Myocyte (in vitro differentiated cells): ENCODE results near the gene NUDT3. TPM values are rescaled to one million over a fixed set of nuclear protein-coding genes. Genes with fewer than 3 reads are reported as not detected.
"Not testable (repeated sequence)": the region's sequence is repeated elsewhere in the genome, so short reads cannot be mapped to it uniquely, and the experiment has no call there.

Experiments
- DNase-seq: peaks from one replicate; pipeline ENCODE4 v3.0.0-alpha.2; 2012; ENCODE audit warnings: low read depth
- total RNA-seq: library from RNA; depleted of rRNA; stranded (reverse); fragments of >200 nt; gene quantifications from 2 replicates; pipeline ENCODE4 v1.2.3, GENCODE V29; 2014

NUDT3 gene
- total RNA-seq, 1 donor from 2014 or later = 45.9 TPM

DNA sequence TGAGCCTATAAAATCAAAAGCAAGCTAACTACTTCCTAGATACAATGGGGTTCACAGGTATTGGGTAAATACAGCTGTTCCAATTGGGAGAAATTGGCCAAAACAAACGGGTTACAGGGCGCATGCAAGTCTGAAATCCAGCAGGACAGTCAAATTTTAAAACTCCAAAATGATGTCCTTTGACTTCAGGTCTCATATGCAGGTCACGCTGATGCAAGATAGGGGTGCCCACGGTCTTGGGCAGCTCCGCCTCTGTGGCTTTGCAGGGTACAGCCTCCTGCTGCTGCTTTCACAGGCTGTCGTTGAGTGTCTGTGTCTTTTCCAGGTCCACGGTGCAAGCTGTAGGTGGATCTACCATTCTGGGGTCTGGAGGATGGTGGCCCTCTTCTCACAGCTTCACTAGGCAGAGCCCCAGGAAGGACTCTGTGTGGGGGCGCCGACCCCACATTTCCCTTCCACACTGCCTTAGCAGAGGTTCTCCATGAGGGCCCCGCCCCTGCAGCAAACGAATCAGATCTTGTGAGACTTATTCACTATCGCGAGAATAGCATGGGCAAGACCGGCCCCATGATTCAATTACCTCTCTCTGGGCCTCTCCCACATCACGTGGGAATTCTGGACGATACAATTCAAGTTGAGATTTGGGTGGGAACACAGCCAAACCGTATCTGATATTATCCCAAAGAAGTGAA, 131.7 kb downstream of the NUDT3 start:
- DNase-seq = no peak

DNA sequence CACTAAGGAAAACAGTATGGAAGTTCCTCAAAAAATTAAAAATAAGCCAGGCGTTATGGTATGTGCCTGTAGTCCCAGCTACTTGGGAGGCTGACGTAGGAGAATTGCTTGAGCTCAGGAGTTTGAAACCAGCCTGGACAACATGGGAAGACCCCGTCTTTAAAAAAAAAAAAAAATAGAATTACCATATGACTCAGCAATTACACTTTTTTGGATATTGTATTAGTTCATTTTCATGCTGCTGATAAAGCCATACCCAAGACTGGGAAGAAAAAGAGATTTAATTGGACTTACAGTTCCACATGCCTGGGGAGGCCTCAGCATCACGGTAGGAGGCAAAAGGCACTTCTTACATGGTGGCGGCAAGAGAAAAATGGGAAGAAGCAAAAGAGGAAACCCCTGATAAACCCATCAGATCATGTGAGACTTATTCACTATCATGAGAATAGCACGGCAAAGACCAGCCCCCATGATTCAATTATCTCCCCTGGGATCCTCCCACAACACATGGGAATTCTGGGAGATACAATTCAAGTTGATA, 132.9 kb downstream of the NUDT3 start:
- DNase-seq = no peak

DNA sequence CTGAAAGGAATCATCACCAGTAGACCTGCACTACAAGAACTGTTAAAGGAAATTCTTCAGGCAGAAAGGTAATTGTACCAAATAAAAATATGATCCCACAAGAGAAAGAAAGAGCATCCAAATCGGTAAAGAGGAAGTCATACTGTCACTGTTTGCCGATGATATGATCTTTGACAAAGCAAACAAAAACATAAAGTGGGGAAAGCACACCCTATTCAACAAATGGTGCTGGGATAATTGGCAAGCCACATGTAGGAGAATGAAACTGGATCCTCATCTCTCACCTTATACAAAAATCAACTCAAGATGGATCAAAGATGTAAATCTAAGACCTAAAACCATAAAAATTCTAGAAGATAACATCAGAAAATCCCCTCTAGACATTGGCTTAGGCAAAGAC, 140.1 kb downstream of the NUDT3 start:
- DNase-seq = not testable (repeated sequence)

DNA sequence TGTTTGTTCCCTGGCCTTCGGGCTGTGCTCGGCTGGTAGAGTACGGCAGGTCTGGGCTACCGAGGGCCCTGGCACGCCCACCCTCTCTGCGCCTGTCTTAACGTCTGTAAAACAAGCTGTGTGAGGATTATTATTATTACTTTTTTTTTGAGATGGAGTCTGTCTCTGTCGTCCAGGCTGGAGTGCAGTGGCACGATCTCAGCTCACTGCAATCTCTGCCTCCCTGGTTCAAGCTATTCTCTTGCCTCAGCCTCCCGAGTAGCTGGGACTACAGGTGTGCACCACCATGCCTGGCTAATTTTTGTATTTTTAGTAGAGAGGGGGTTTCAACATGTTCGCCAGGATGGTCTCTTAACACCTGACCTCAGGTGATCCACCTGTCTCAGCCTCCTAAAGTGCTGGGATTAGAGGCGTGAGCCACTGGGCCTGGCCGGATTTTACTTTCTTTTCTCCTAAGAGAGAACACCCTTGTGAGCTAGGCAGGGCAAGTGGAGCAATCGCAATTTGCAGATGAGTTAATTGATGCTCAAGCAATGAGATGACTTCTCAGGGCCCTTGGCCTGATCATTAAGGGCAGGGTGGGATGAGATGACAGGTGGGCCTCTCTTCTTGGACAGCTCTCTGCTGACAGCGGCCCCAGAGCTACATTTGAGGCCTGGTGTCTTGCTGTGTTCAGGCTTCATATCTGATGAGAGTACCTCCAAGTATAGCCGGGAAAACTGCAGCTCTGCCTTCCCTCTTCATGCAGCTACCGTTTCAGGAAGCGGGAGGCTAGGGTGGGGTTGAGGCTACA, 142.8 kb downstream of the NUDT3 start:
- DNase-seq = peak; percentile 77

DNA sequence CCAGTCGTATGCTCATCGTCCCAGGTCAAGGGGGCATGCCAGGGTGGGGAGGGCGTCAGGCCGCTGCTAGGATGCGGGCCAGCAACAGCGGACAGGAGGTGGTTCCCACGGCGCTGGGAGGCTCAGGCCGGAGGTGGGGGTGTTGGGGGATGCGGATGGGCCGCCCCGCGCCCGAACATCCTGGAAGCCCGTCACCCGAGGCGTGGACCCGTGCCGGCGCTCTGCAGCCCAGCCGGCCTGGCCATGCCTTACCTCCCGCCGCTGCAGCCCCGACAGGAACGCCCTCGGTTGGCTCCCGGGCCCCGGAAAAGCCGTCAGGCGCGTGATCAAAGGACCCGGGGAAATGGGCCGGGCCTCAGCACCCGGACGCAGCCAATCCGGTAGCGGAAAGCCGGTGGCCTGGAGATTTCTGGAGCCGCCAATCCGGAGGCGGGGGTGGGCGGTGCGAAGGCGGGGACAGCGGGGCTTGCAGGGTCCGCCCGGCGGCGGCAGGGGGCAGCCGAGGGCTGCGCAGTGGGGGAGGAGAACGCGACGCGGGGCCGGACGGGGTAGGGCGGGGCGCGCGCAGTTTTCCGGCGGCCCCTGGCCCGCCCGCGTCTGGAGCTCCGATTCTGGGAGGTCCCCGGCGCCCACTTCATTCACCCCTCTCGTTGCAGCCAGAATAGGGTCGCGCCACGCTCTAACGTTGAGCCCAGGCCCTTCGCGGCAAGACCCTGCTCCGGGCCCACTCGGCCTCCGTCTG, 143.6 kb downstream of the NUDT3 start, which contains the start of gene SMIM29:
Gene SMIM29, minus strand, starts transcription at position 280 of the 742 bp plus-strand sequence. CDS start 1,215 bp downstream, outside the sequence.
- DNase-seq = peak; percentile 96

DNA sequence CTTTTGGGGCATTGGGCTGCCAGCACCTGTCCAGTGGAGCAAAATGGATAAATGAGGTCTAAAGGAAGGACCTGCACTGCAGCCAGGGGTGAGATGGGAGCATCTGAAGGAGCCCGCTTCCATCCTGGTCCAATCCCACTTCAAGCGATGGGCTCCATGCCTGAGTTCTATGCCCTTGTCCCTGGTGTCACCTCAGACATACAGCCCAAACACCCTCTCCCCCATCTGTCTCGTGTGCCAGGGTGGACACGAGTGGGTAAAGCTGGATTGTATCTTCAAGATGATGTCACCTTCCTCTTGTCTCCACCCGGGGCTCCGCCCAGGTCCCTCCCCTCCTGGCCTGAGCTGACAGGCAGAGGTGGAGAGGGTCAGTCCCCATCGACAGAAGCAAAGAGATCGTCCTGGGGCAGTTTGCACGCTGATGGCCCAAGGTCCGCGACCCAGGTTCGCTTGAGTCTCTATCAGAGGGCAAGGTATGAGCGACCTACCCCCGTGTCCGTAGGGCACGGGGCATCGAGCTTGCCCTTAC, 144.2 kb downstream of the NUDT3 start:
- DNase-seq = peak; percentile 39

DNA sequence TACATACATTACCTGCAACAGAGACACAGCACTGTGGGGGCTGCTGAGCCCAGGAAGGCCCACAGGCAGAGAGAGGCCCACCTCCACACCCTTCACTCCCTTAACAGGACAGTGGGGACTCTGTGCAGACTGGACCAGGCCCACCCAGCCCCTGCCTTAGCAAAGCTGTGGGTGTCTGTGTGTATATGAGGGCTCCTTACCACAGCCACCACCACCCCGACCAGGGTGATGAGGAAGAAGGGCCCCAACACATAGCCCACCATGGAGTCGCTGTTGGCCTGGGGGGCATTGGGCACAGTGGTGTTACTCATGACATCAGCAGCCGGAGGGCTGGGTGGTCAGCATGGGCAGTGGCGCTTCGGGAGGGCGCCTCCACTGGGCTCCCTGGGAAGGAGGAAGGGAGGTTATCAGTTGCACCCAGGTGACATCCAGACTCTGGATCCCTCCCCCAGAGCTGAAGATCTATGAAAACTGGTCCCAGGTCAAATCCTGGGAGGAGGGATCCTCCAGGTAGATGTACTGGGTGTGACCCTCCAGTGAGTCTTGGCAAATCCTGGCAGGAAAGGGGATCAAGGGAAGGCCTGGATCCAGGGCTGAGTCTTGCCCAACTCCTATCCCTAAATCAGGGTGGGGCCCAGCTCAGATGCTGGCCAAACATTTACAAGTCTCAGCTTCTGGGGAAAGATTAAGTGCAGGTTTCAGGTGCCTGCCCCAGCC, 144.8 kb downstream of the NUDT3 start:
- no peak for DNase-seq

DNA sequence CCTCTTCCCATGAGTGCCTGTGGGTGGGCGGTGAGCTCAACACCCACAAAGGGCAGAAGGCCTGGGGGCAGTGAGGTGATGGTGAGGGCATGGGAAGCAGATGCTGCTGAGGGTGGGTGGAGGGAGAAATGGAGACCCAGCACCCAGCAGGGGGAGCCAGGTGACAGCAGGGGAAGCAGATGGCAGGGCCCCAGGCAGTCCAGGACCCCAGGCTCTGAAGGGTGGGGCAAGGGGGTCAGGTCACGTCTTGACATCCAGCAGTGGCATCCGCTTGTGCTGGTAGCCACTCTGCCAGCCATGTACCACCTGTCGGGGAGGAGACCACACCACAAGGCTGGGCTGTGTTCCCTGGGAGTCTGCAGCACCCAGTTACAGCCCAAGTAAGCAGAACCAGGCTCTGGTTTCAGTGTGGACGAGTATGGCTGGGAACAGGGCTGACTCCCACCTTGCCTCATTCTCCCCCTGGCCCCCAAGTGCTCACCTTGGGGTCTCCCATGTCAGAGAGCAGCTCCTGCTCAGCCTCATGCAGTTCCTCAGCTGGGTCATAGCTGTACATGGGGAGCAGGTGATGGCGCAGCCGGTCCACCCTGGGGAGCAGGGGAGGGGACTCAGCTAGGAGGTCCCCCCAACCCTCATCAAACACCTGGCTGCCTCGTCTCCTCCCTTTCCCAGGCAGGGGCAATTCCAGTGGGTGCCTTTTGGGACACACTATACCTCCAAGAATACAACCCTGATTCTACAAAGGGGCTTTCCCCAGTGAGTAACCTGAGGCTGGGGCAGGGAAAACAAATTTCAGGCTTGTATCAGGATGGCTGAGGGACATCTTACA, 145.7 kb downstream of the NUDT3 start:
- peak; percentile 74 for DNase-seq

DNA sequence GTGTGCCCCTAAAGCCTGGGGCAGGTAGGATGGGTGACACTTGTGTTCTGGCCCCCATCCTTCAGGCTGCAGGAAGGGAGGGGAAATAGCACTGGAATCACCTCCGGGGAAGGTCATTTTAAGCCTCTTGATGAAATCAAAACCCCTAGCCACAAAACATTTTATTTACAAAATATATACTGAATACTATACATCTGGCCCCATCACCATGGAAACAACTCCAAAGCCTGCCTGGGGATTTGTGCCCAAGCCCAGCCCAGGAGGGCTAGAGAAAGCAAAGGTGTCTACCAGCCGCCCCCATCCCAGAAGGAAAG, 146.3 kb downstream of the NUDT3 start:
- DNase-seq = no peak

DNA sequence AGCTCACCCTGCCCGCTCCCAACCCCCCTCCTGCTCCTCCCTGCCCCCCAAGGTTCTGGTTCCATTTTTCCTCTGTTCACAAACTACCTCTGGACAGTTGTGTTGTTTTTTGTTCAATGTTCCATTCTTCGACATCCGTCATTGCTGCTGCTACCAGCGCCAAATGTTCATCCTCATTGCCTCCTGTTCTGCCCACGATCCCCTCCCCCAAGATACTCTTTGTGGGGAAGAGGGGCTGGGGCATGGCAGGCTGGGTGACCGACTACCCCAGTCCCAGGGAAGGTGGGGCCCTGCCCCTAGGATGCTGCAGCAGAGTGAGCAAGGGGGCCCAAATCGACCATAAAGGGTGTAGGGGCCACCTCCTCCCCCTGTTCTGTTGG, 146.7 kb downstream of the NUDT3 start:
- DNase-seq = not testable (repeated sequence)

DNA sequence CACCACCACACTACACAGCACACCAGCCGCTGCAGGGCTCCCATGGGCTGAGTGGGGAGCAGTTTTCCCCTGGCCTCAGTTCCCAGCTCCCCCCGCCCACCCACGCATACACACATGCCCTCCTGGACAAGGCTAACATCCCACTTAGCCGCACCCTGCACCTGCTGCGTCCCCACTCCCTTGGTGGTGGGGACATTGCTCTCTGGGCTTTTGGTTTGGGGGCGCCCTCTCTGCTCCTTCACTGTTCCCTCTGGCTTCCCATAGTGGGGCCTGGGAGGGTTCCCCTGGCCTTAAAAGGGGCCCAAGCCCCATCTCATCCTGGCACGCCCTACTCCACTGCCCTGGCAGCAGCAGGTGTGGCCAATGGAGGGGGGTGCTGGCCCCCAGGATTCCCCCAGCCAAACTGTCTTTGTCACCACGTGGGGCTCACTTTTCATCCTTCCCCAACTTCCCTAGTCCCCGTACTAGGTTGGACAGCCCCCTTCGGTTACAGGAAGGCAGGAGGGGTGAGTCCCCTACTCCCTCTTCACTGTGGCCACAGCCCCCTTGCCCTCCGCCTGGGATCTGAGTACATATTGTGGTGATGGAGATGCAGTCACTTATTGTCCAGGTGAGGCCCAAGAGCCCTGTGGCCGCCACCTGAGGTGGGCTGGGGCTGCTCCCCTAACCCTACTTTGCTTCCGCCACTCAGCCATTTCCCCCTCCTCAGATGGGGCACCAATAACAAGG, 147.3 kb downstream of the NUDT3 start:
- DNase-seq = not testable (repeated sequence)

DNA sequence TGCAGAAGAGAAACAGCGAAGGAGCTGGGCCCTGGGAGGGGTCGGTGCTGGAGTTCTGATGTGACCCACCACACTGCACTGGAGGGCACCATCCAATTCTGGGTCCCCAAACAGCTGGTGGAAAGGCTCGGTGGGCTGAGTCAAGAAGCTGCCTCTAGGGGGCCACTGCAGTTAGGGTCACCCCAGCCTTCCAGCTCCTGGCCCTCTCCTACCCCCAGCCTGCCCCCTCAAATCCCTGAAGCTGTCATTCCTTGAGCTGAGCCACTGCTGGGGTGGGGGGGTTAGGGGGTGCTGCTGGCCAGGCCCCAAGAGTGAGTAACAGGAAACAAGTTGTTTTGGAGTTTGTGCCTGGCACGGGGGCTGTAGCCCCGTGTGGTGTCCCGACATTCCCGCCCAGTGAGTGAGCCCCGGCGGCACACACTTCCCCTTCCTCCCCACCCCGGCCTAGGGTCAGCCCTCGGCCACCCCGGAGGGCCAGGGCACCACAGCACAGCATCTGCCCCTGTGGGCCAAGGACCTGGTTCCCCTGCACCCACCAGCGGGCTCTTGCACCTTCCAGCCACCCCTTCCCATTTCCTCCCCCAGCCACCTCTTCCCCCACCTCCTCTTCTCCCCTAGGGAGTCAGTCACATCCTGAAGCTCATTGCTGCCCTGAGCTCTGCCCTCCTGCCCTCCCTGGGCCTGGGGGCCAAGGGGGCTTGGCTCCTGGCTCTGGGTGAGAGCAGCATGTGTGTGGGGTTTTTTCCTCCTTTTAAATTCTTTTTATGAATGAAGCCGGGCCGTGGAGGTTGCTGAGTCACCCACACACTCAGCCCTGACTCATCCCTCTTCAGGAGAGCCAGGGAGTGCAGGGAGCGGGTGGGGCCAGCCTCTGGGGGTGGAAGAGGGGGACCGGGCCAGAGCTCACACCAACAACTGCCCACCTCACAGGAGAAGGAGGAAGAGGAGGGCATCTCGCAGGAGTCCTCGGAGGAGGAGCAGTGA, 148.3 kb downstream of the NUDT3 start:
- DNase-seq = peak; percentile 83

DNA sequence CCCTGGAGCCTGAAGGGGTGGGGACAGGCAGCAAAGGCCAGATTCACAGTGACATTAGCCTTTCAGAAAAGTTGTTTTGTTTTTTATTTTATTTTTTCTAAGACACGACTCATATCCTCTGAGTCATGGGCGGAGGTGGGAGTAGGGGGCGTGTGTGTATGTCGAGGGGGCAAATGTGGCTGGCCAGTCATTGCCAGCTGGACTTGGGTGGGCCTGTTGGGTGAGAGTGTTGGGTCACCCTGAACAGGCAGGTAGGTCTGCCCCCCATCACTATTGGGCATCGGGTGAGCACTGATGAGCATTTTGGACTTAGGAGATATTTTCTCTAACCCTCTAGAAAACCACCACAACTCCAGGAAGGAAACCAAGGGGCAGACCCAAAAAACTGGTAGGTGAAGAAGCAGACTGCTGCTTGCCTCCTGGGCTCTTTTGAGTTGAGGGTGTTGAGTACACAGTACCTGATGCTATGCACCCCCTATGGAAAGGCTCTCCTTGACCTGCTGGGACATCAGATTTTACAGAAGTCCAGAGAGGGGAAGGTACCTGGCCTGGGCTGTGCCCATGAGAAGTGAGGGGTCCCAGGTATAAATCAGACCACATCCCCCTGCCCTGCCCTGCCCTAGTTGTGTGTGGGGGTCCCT, 149.2 kb downstream of the NUDT3 start:
- no peak for DNase-seq

DNA sequence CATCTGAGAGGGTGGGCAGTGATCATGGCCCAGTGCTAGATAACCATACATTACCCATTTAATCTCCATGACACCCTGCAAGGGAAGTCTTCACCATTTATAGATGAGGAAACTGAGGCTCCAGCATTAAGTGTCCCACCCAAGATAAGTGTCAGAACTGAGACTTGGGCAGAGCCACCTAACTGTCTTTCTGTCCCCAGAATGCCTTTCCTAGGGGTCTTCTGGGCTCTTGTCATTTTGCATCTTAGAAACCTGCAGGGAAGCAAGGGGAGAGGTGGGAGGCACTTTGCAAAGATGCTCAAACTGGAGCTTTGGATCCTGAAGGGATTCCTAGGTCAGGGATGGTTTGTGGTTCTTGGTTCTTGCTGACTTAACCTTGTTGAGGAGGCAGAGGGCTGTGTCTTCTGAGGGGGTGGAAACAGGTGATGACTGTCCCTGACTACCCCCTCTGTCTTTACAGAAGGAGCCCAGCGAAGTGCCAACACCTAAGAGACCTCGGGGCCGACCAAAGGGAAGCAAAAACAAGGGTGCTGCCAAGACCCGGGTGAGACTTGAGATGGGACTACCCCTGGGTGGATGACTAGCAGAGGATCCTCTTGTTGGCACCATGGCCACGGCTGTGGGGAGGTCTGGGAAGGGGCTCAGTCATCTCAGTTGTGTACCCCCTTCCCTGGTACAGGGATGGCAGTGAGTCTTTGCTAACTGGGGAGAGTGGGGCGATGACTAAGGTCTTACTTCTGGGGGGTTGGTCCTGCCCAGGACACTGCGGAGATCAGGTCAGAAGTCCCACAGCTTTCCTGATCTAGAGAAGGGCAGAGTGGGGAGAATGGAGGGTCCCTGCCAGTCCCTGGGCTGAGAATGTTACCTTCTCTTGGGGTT, 150.0 kb downstream of the NUDT3 start:
- DNase-seq = no peak

DNA sequence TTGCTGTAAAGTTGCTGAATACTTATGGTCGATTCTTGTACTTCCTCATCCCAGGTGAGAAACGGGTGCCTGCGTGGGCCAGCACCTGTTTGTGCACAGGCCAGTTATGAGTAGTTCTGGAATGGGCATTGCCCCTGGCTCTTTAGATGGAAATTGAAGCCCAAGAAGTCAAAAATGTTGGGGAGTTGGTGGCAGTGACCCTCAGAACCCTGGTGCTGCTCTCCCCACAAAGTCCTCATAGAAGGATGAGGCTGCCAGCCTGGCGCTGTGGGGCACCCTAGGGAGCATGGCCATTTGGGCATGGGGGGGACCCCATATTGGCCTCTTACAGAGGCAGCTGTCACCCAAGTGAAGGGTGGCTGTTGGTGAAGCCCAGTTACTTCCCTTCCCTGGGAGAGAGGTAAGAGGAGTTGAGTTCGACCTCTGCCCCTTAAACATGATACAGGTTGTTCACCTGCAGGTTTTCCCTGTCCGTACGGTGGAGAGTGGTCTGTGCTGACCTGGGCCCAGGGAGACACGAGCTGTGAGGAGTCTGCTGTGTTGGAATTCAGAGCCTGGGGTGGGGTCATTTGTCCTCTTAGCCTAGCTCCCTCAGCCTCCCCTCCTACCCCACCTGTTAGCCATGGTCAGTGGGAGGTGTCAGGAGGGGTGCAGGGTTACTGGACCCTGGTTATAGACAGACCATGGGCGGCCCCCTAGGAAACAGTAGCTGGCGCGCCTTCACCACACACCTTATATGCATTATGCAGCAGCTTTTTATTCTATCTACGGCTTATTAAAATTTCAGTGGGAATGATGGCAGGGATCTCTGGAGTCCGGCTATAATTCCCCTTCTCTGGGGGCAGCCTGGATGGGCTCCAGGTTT, 150.9 kb downstream of the NUDT3 start:
- no peak for DNase-seq
